Measurements from ENCODE around the gene ADD2.
"Not testable (repeated sequence)": the region's sequence is repeated elsewhere in the genome, so short reads cannot be mapped to it uniquely, and the experiment has no call there.

The ADD2 gene

DNA sequence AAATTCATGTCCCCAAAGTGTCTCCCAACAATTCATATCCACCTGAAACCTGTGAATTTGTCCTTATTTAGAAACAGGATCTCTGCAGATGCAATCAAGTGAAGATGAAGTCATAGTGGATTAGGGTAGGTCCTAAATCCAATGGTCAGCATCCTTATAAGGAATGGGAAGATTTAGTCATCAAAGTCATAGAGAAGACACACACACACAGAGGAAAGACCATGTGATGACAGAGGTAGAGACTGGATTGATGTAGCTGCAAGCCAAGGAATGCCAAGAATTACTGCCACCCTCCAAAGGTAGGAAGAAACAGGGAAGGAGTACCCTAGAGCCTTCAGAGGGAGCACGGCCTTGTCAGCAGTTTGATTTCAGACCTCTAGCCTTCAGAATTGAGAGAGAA, 17.7 kb downstream of the ADD2 start:
- H3K4me3 ChIP-seq (ENCODE audit: low read length), result no peak overlapping the region
- TF ChIP-seq ZNF274 (IDR thresholded peaks at IDR 0.05; ENCODE audit: low read depth, low read length), result no peak

DNA sequence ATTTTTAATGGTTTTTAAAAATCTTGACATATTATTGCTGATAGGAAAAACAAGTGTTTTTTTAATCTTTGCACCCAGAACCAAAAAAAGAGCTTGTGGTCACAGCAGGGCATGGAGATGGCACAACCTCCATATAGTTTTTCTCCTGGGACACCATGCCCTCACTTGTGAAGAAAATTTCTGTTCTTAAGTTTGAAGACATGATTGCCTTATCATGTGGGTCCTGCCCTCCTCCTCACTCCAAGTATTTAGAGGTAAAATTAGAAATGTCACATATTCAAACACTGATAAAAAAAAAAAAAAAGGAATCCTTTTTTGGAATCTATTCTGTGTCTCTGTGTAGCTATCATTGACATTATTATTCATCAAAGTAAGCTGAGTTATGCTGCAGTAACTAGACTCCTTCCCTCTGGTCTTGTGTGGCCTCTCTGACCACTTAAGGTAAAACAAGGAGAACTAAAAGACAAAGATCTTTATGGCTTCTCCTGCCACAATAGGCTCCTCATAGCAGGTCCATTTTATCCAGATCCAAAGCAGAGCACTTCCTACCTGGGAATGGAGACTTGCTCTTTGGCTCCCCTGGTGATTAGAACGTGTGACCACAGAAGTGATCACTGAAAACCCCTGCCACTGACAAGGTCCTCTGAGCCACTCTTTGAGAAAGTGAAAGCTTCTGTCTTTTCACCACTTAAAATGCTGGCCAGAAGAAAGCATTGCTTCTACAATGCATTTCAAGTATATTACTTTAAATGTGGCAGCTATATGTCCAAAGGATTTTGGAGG, 19.8 kb downstream of the ADD2 start:
- TF ChIP-seq ZNF274 (IDR thresholded peaks at IDR 0.05; ENCODE audit: low read depth, low read length), result no peak
- no peak overlapping the region for H3K4me3 ChIP-seq (ENCODE audit: low read length)

DNA sequence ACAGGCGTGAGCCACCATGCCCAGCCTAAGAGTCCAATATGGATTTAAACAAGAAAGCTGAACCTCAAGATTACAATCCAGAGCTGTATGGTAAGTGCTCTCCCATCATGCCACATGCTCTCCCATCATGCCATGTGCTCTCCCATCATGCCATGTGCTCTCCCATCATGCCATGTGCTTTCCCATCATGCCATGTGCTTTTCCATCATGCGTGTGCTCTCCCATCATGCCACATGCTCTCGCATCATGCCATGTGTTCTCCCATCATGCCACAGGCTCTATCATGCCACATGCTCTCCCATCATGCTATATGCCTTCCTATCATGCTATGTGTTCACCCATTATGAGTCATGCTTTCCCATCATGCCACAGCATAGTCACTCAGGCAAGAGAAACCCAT, 20.7 kb downstream of the ADD2 start:
- TF ChIP-seq ZNF274 (IDR thresholded peaks at IDR 0.05; ENCODE audit: low read depth, low read length), result no peak
- no peak overlapping the region for H3K4me3 ChIP-seq (ENCODE audit: low read length)

DNA sequence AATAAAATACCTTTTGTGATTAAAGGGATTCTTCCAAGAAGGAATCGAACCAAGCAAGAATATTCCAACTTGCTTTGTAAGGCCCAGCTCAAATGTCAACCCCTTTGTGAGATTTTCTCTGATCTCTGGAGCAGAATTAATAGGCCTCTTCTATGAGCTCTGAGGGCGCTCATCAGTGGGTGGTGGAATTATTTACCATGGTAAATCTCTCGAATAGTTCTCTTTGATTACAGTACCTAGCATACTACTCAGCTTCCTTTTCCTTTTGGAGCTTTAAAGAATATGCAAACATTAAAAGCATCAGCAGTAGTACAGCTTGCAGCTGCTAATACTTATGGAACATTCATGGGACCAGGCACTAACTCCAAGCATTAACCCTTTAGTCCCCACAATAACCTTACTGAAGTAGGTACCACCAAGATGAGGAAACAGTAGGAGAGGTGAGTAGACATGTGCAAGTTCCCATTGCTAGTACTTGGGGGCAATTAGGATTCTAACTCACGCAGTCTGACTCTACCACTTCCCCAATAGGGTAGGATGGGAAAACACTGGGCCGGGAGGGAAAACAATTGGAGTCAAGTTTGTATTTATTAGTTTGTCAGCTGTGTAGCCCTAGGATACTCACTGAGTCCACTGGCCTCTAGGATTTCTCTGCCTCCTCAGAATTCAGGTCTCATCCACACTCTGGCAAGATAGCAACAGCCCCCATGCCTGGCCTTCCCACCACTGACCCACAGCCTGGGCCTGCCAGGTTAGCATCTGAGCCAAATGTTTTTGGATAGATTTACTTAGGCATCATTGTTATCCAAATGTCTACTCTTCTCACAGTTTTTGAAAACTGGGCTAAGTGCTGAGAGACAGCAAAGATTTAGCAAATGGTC, 21.7 kb downstream of the ADD2 start:
- no peak for TF ChIP-seq ZNF274 (IDR thresholded peaks at IDR 0.05; ENCODE audit: low read depth, low read length)
- no peak overlapping the region for H3K4me3 ChIP-seq (ENCODE audit: low read length)

DNA sequence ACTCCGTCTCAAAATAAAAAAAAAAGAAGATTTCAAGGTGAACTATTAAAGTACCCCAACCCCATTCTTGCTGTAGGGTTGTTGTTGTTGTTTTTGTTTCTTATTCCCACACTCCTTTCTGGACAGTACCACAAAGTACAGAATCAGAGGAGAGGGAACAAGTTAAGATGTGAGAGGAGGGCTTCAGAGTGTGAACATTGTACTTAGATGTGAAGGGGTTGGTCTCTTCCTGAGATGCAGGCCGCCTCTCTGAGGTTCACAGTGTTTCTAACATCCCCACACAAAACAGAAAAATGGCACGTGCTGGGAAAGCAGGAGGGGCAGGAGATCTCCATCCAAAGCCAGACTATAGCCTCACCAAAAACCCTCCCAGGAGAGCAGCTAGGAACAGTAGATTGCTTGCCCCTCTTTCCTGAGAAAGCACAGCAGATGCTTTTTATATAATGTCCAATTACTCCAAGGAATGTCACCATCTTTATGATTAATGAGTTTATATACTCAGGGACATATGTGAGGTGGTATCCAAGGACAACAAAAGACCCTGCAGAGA, 22.6 kb downstream of the ADD2 start:
- no peak overlapping the region for H3K4me3 ChIP-seq (ENCODE audit: low read length)
- no peak for TF ChIP-seq ZNF274 (IDR thresholded peaks at IDR 0.05; ENCODE audit: low read depth, low read length)

DNA sequence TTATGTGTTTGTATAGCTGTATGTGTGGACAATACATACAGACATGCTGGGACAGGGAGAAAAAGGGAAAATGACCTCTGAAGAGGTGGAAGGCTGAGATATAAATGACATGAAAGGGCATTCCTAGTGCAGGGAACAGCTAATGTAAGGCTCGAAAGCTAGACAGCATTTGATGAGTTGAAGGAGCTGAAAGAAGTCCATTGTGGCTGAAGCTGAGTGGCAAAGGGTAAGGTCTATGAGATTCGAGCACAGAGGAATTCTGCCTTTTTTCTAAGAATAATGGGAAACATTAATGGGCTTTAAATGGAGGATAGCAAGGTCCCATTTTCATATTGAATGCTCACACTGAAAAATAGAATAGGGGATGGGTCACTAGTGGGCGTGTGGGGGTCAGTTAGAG, 23.6 kb downstream of the ADD2 start:
- no peak overlapping the region for H3K4me3 ChIP-seq (ENCODE audit: low read length)

DNA sequence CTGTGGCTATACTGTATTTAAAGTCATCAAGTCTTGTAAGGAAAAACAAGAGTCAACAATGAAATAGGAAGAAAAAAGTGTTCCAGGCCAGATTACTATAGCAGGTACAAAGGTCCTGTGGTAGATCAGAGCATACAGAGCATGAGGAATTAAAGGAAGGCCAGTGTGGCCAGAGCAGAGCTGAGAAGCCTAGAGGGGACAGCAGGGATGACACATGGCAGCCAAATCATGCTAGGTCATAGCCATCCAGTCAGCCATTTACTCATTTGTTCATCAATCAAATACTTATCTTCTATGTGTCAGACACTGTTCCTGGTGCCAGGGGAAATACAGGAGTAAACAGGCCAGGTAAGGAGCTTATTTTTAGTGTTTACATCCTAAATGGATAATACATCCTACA, 24.3 kb downstream of the ADD2 start:
- TF ChIP-seq ZNF274 (IDR thresholded peaks at IDR 0.05; ENCODE audit: low read depth, low read length), result no peak

More for the DNA sequence above, 23.6 kb downstream of the ADD2 start:
- no peak for TF ChIP-seq ZNF274 (IDR thresholded peaks at IDR 0.05; ENCODE audit: low read depth, low read length)

DNA sequence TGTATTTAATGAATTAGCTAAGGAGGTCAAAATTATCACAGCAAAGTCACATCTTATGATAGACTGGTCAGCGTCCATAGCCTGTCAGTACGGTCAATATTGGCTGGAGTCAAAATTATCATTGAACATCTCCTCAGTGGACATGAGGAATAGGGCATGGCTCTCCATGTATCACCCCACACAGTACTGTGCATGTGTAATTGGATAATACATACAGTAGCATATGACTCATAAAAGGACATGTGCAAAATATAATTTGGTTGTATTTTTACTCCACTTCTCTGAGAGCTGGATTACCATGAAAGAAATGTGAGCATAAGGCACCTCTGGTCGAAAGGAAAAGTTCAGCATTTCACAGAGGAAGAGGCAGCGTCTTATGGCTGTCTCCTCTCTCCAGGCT, 24.9 kb downstream of the ADD2 start:
- TF ChIP-seq ZNF274 (IDR thresholded peaks at IDR 0.05; ENCODE audit: low read depth, low read length), result no peak

More for the DNA sequence above, 24.3 kb downstream of the ADD2 start:
- H3K4me3 ChIP-seq (ENCODE audit: low read length), result no peak overlapping the region

DNA sequence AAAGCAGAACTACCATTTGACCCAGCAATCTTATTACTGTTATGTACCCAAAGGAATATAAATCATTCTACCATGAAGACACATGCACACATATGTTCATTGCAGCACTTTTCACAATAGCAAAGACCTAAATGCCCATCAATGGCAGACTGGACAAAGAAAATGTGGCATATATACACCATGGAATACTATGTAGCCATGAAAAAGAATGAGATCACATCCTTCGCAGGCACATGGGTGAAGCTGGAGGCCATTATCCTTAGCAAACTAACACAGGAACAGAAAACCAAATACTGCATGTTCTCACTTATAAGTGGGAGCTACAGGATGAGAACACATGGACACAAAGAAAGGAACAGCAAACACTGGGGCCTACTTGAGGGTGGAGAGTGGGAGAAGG, 28.5 kb downstream of the ADD2 start:
- H3K4me3 ChIP-seq (ENCODE audit: low read length), result not testable (repeated sequence)

More for the DNA sequence above, 24.9 kb downstream of the ADD2 start:
- H3K4me3 ChIP-seq (ENCODE audit: low read length), result no peak overlapping the region

DNA sequence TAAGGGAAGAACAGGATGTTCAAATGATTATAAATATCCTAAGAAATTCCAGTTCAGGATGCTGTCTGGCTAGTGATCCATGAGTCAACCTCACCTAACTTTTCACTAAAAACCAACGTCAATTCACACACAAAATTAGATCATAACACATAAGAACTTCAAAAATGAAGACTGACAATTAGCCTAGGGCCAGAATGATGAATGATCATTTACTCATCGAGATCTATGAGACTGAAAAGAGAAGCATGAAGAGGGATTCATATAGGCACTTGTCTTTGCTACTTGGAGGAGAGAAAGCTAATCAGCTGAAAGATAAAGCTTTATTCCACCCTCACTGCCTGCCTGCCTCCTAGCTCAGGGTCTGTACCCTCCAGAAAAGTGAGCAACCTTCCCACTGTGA, 29.8 kb downstream of the ADD2 start:
- no peak overlapping the region for H3K4me3 ChIP-seq (ENCODE audit: low read length)
- TF ChIP-seq ZNF274 (IDR thresholded peaks at IDR 0.05; ENCODE audit: low read depth, low read length), result no peak

DNA sequence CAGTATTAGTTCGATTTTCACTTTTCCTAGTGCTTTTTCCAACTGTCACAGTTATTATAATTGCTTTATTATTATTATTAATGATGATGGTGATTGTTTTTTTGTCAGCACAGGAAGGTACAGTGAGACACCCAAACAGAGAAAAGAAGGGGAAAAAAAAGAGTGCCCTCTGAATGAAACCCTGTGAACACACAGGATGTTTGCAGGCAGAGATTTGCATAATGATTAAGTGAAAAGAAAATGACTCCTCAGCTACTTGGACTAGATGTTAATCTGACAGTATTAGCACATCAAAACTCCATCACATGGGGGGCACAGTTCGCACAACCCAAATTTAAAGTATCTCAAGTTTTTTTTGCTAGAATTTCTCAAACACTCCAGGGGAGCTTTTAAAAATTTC, 32.9 kb downstream of the ADD2 start:
- no peak overlapping the region for H3K4me3 ChIP-seq (ENCODE audit: low read length)

DNA sequence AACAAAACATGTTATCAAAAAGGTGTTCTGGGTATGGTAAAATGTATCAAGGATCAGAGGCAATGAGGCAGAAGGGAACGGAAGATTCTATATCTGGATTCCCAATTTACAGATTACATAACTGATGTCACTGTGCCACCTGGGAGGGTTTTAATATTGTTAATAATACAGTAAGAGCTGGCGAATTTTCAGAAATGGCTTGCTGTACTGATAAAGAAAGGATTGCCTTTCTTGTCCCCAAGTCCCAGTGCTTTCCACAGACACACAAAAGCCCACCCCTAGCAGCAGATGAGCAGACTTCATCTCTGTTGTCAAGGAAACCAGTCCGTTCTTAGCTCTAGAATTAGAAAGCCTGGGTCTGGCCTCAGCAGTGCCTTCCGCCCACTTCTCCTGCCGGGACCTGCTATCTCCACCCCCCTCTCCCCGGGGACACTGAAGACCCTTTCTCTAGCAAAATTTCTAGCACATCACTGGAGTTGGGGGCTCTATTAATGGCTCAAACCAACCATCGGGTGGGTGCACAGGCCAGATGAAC, 34.3 kb downstream of the ADD2 start:
- TF ChIP-seq ZNF274 (IDR thresholded peaks at IDR 0.05; ENCODE audit: low read depth, low read length), result no peak
- no peak overlapping the region for H3K4me3 ChIP-seq (ENCODE audit: low read length)

More for the DNA sequence above, 32.9 kb downstream of the ADD2 start:
- no peak for TF ChIP-seq ZNF274 (IDR thresholded peaks at IDR 0.05; ENCODE audit: low read depth, low read length)

DNA sequence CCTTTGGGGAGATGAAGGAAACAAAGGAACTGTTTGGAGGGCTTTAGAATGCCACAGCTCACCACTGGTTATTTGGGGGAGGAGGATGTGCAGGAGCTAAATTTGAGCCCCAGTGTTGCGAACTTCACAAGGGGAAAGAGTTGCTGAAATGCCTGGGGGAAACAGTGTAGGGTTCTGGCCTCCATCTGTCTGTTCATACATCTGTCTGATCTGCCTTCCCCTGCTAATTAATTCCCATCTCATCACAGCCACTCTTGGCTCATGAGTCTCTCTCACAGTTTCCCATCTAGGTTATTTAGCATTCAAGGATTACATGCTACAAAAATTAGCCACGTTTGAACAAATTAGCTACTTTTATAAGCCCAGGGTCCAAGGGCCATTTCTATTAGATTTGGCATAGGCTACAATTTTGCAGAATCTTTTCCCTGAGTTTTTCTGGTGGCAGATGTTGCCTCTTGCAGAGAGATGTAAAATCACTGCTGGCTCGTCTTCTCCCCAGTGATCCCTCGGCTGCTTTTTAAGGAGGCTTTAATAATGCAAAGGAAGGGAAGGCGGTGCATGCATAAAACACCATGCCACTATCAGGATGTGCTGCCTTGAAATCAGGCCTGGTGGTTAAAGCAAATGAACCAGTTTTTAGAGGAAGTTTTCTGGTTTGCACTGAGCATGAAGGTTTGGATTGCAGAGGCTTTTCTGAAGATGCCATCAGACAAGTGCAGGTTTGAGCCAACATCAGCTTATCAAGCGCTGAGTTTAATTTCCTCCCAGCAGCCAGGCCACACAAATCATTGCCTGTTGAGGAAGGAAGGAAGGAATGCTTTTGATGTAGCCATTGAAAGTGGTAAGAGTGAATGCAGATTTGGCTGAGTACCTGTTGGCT, 35.0 kb downstream of the ADD2 start:
- no peak for TF ChIP-seq ZNF274 (IDR thresholded peaks at IDR 0.05; ENCODE audit: low read depth, low read length)
- no peak overlapping the region for H3K4me3 ChIP-seq (ENCODE audit: low read length)

DNA sequence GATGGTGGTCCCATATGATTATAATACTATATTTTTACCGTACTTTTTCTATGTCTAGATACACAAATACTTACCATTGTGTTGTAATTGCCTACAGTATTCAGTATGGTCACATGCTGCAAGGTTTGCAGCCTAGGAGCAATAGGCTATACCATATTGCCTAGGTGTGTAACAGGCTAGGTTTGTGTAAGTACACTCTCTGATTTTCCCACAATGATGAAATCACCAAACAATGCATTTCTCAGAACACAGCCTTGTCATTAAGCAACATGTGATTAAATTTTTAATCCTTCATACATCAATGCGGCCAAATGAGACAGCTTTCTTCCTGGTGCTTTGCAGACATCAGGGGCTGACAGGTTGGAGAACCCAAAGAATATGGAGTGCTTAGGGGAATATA, 37.3 kb downstream of the ADD2 start:
- no peak overlapping the region for H3K4me3 ChIP-seq (ENCODE audit: low read length)
- no peak for TF ChIP-seq ZNF274 (IDR thresholded peaks at IDR 0.05; ENCODE audit: low read depth, low read length)
